Glutamatergic neuron (in vitro differentiated cells): ENCODE measurements around the gene SHQ1. TPM values are rescaled to one million over a fixed set of nuclear protein-coding genes. Genes with fewer than 3 reads are reported as not detected.
"Not testable (repeated sequence)": the region's sequence is repeated elsewhere in the genome, so short reads cannot be mapped to it uniquely, and the experiment has no call there.

Experiments
- DNase-seq: peaks from one replicate; pipeline ENCODE4 v3.0.0; 2022
- H3K27ac Mint-ChIP-seq: one replicate; pipeline ENCODE4 v1.8.0; 2020; ENCODE audit warnings: mild to moderate bottlenecking, mixed read lengths, inconsistent platforms; ENCODE audit not compliant: unreplicated experiment
- H3K27me3 Mint-ChIP-seq: one replicate; pipeline ENCODE4 v1.8.0; 2020; ENCODE audit warnings: mild to moderate bottlenecking, moderate library complexity, mixed read lengths, inconsistent platforms; ENCODE audit not compliant: unreplicated experiment
- H3K36me3 Mint-ChIP-seq: one replicate; pipeline ENCODE4 v1.8.0; 2020; ENCODE audit warnings: mild to moderate bottlenecking, mixed read lengths, inconsistent platforms; ENCODE audit not compliant: unreplicated experiment
- H3K4me1 Mint-ChIP-seq: one replicate; pipeline ENCODE4 v1.8.0; 2020; ENCODE audit warnings: mild to moderate bottlenecking, low read depth, mixed read lengths, inconsistent platforms; ENCODE audit not compliant: unreplicated experiment
- H3K4me3 Mint-ChIP-seq: one replicate; pipeline ENCODE4 v1.8.0; 2020; ENCODE audit warnings: mild to moderate bottlenecking, mixed read lengths, inconsistent platforms; ENCODE audit not compliant: unreplicated experiment
- H3K9me3 Mint-ChIP-seq: one replicate; pipeline ENCODE4 v1.8.0; 2020; ENCODE audit warnings: mild to moderate bottlenecking, moderate library complexity, mixed read lengths, inconsistent platforms; ENCODE audit not compliant: unreplicated experiment
- total RNA-seq: library from RNA; stranded (reverse); fragmentation: NEBNext Ultra II Directional; extraction: Animal tissue kit (Norgen Biotek cat#: 25700); gene quantifications from one replicate; pipeline ENCODE4 v1.2.1, GENCODE V29; 2021; ENCODE audit not compliant: unreplicated experiment
- TF ChIP-seq, protein P1 (sequence below): fragments of 200-600 bp; sonication (generic); IDR thresholded peaks from one replicate; pipeline ENCODE4 v1.5.0; 2021; ENCODE audit not compliant: partially characterized antibody, unreplicated experiment

SHQ1 gene
- total RNA-seq, 1 donor from 2014 or later = 14.4 TPM

- Mint-ChIP-seq H3K27ac (peak overlapping the region; percentile 49), H3K4me3 (no peak overlapping the region), H3K36me3 (peaks cover 5% of the 10 kb centered on the region), H3K9me3 (no peaks in the 10 kb centered on the region), H3K4me1 (peaks cover 8% of the 10 kb centered on the region), H3K27me3 (no peaks in the 10 kb centered on the region)
- TF ChIP-seq, protein P1, sequence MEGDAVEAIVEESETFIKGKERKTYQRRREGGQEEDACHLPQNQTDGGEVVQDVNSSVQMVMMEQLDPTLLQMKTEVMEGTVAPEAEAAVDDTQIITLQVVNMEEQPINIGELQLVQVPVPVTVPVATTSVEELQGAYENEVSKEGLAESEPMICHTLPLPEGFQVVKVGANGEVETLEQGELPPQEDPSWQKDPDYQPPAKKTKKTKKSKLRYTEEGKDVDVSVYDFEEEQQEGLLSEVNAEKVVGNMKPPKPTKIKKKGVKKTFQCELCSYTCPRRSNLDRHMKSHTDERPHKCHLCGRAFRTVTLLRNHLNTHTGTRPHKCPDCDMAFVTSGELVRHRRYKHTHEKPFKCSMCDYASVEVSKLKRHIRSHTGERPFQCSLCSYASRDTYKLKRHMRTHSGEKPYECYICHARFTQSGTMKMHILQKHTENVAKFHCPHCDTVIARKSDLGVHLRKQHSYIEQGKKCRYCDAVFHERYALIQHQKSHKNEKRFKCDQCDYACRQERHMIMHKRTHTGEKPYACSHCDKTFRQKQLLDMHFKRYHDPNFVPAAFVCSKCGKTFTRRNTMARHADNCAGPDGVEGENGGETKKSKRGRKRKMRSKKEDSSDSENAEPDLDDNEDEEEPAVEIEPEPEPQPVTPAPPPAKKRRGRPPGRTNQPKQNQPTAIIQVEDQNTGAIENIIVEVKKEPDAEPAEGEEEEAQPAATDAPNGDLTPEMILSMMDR = no peak
- peak; percentile 30 for DNase-seq
Observed at GRCh38 chr3:72797773-72798543, 50.3 kb downstream of the SHQ1 start.

DNA sequence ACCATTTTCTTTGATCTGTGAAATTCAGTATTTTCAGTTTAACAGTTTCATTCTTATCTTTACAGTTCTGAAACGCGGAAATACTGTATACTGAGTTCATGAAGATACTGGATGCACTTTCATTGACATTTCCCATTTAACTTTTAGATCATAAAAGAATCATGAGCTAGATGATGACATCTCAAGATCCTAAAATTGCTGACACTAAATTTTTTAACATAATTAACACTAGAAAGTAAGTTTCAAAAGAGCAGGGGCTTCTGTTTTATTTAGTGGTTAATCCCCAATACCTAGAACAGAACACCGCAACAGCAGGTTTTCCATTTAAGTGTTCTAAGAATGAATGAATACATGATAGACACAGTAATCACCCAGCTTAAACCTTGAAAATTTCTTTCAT, 54.2 kb downstream of the SHQ1 start:
- H3K9me3 Mint-ChIP-seq = peaks cover 2% of the 10 kb centered on the region
- no peaks in the 10 kb centered on the region for H3K36me3 Mint-ChIP-seq
- TF ChIP-seq, protein P1 = no peak
- H3K4me3 Mint-ChIP-seq = no peak overlapping the region
- H3K27ac Mint-ChIP-seq = no peak overlapping the region
- H3K4me1 Mint-ChIP-seq = peaks cover 14% of the 10 kb centered on the region
- peaks cover 2% of the 10 kb centered on the region for H3K27me3 Mint-ChIP-seq
- no peak for DNase-seq

GRCh38 chr3:72791161-72791560, 57.1 kb downstream of the SHQ1 start:
- no peak overlapping the region for H3K4me3 Mint-ChIP-seq
- no peak overlapping the region for H3K27ac Mint-ChIP-seq
- H3K4me1 Mint-ChIP-seq = peaks cover 5% of the 10 kb centered on the region
- H3K9me3 Mint-ChIP-seq = peaks cover 2% of the 10 kb centered on the region
- TF ChIP-seq, protein P1 = no peak
- H3K36me3 Mint-ChIP-seq = no peaks in the 10 kb centered on the region
- H3K27me3 Mint-ChIP-seq = peaks cover 2% of the 10 kb centered on the region
- no peak for DNase-seq

GRCh38 chr3:72789786-72790185, 58.5 kb downstream of the SHQ1 start:
- no peak for DNase-seq
- Mint-ChIP-seq H3K27ac (no peak overlapping the region), H3K27me3 (peaks cover 2% of the 10 kb centered on the region), H3K9me3 (peaks cover 2% of the 10 kb centered on the region), H3K4me1 (peaks cover 5% of the 10 kb centered on the region), H3K4me3 (no peak overlapping the region), H3K36me3 (no peaks in the 10 kb centered on the region)
- TF ChIP-seq, protein P1 = no peak

GRCh38 chr3:72788232-72788631, 60.0 kb downstream of the SHQ1 start:
- not testable (repeated sequence) for H3K4me1 Mint-ChIP-seq, H3K27me3 Mint-ChIP-seq, H3K4me3 Mint-ChIP-seq, H3K36me3 Mint-ChIP-seq, H3K27ac Mint-ChIP-seq, H3K9me3 Mint-ChIP-seq
- DNase-seq = peak; percentile 30
